ENCODE data around the gene RGS10. TPM values are rescaled to one million over a fixed set of nuclear protein-coding genes. Genes with fewer than 3 reads are reported as not detected.
"Not testable (repeated sequence)": the region's sequence is repeated elsewhere in the genome, so short reads cannot be mapped to it uniquely, and the experiment has no call there.

The RGS10 gene
- total RNA-seq, 4 donors from 2014 or later = 15.2 to 27.0 (median 23.0) TPM

GRCh38 chr10:119562097-119562496 lies 19.6 kb upstream of the RGS10 start:
- Histone ChIP-seq H3K4me3 (no peak overlapping the region), H3K36me3 (no peaks in the 10 kb centered on the region), H3K4me1 (no peaks in the 10 kb centered on the region), H3K9me3 (no peaks in the 10 kb centered on the region), H3K27ac (no peak overlapping the region), H3K27me3 (no peaks in the 10 kb centered on the region)
- TF ChIP-seq POLR2AphosphoS5 (IDR thresholded peaks at IDR 0.05) (no peak), CTCF (IDR thresholded peaks at IDR 0.05) (no peak), EP300 (IDR thresholded peaks at IDR 0.05) (no peak), POLR2A (IDR thresholded peaks at IDR 0.05) (no peak)
- DNase-seq (ENCODE audit: low spot score in 2 of 2) = no peak
- 95% methylated on average over 4 of the region's 4 CpGs for WGBS

GRCh38 chr10:119559511-119559910 lies 17.0 kb upstream of the RGS10 start:
- H3K27ac ChIP-seq; H3K9me3 ChIP-seq; H3K36me3 ChIP-seq; H3K27me3 ChIP-seq; DNase-seq (ENCODE audit: low spot score in 2 of 2); H3K4me3 ChIP-seq; H3K4me1 ChIP-seq: not testable (repeated sequence)
- 96% methylated on average over 5 of the region's 33 CpGs for WGBS

GRCh38 chr10:119556081-119556480 lies 13.6 kb upstream of the RGS10 start:
- H3K27me3 ChIP-seq = not testable (repeated sequence)
- WGBS = 88% methylated on average over 2 of the region's 2 CpGs

GRCh38 chr10:119555178-119555784 lies 12.8 kb upstream of the RGS10 start:
- Histone ChIP-seq H3K27ac (no peak overlapping the region), H3K4me3 (no peak overlapping the region), H3K27me3 (no peaks in the 10 kb centered on the region), H3K9me3 (no peaks in the 10 kb centered on the region), H3K4me1 (no peaks in the 10 kb centered on the region), H3K36me3 (no peaks in the 10 kb centered on the region)
- 82% methylated on average over 6 of the region's 6 CpGs for WGBS
- TF ChIP-seq POLR2AphosphoS5 (IDR thresholded peaks at IDR 0.05) = no peak
- TF ChIP-seq EP300 (IDR thresholded peaks at IDR 0.05) = no peak
- no peak for TF ChIP-seq CTCF (IDR thresholded peaks at IDR 0.05)
- TF ChIP-seq POLR2A (IDR thresholded peaks at IDR 0.05) = no peak
- no peak for DNase-seq (ENCODE audit: low spot score in 2 of 2)

More at GRCh38 chr10:119556081-119556480, 13.6 kb upstream of the RGS10 start:
- not testable (repeated sequence) for H3K36me3 ChIP-seq; H3K4me1 ChIP-seq; H3K9me3 ChIP-seq; DNase-seq (ENCODE audit: low spot score in 2 of 2); H3K27ac ChIP-seq; H3K4me3 ChIP-seq

- no peak for TF ChIP-seq CTCF (IDR thresholded peaks at IDR 0.05)
- TF ChIP-seq POLR2AphosphoS5 (IDR thresholded peaks at IDR 0.05) = no peak
- TF ChIP-seq EP300 (IDR thresholded peaks at IDR 0.05) = no peak
- no peak for TF ChIP-seq POLR2A (IDR thresholded peaks at IDR 0.05)
- WGBS = 89% methylated on average over 4 of the region's 4 CpGs
- no peak for DNase-seq (ENCODE audit: low spot score in 2 of 2)
- Histone ChIP-seq H3K27me3 (no peaks in the 10 kb centered on the region), H3K9me3 (no peaks in the 10 kb centered on the region), H3K4me3 (no peak overlapping the region), H3K27ac (no peak overlapping the region), H3K36me3 (no peaks in the 10 kb centered on the region), H3K4me1 (no peaks in the 10 kb centered on the region)
Observed at GRCh38 chr10:119550827-119551226, 8.3 kb upstream of the RGS10 start.

- no peaks in the 10 kb centered on the region for H3K4me1 ChIP-seq
- 40% methylated on average over 2 of the region's 2 CpGs for WGBS
- no peak for TF ChIP-seq EP300 (IDR thresholded peaks at IDR 0.05)
- TF ChIP-seq CTCF (IDR thresholded peaks at IDR 0.05) = no peak
- TF ChIP-seq POLR2AphosphoS5 (IDR thresholded peaks at IDR 0.05) = no peak
- TF ChIP-seq POLR2A (IDR thresholded peaks at IDR 0.05) = no peak
- no peak overlapping the region for H3K4me3 ChIP-seq
- no peaks in the 10 kb centered on the region for H3K36me3 ChIP-seq
- no peak for DNase-seq (ENCODE audit: low spot score in 2 of 2)
- no peaks in the 10 kb centered on the region for H3K9me3 ChIP-seq
- H3K27me3 ChIP-seq = no peaks in the 10 kb centered on the region
- no peak overlapping the region for H3K27ac ChIP-seq
Observed at GRCh38 chr10:119549247-119549999, 6.9 kb upstream of the RGS10 start.
